ENCODE data around the gene HDLBP.

The HDLBP gene

DNA sequence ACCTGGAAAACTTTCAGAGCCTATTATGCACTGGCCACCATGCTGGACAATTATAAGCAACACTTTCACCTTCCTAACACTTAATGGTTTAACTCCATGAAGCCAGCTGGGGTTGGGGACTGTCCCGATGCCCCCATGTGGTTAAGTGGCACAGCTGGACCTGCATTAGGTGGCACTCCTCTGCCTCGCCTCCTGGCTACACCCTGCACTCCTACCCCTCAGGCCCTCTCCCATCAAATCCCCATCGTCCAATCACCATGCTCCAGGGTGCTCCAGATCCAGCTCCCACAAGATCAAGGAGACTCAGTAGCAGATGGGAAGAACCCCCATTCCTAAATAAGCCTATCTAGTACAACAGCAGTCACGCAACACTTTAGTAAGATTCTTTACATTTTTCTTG, 53.8 kb downstream of the HDLBP start:
- DNase-seq (ENCODE audit: low spot score) (no peak), ATAC-seq (ENCODE audit: low read depth) (no peak)
- Histone ChIP-seq H3K36me3 (ENCODE audit: low read depth) (peaks cover 100% of the 10 kb centered on the region), H3K4me3 (ENCODE audit: severe bottlenecking) (no peak overlapping the region), H3K27ac (ENCODE audit: poor library complexity, severe bottlenecking) (no peak overlapping the region), H3K4me1 (ENCODE audit: insufficient read depth, poor library complexity, severe bottlenecking) (no peaks in the 10 kb centered on the region), H3K27me3 (ENCODE audit: insufficient read depth, poor library complexity, severe bottlenecking) (no peaks in the 10 kb centered on the region), H3K9me3 (ENCODE audit: severe bottlenecking) (no peaks in the 10 kb centered on the region)
- TF ChIP-seq, protein P1, sequence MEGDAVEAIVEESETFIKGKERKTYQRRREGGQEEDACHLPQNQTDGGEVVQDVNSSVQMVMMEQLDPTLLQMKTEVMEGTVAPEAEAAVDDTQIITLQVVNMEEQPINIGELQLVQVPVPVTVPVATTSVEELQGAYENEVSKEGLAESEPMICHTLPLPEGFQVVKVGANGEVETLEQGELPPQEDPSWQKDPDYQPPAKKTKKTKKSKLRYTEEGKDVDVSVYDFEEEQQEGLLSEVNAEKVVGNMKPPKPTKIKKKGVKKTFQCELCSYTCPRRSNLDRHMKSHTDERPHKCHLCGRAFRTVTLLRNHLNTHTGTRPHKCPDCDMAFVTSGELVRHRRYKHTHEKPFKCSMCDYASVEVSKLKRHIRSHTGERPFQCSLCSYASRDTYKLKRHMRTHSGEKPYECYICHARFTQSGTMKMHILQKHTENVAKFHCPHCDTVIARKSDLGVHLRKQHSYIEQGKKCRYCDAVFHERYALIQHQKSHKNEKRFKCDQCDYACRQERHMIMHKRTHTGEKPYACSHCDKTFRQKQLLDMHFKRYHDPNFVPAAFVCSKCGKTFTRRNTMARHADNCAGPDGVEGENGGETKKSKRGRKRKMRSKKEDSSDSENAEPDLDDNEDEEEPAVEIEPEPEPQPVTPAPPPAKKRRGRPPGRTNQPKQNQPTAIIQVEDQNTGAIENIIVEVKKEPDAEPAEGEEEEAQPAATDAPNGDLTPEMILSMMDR (IDR thresholded peaks at IDR 0.05; ENCODE audit: poor library complexity, severe bottlenecking) = no peak

DNA sequence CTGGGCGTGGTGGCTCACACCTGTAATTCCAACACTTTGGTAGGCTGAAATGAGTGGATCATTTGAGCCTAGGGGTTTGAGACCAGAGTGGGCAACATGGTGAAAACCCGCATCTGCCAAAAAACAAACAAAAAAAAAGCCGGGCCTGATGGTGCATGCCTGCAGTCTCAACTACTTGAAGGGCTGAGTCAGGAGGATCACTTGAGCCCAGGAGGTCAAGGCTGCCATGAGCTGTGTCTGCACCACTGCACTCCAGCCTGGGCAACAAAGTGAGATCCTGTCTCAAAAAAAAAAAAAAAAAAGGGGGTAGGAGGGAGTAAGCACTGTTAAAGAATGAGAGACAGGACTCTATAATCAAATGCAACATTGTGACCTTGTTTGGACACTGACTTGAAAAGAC, 54.6 kb downstream of the HDLBP start:
- TF ChIP-seq, protein P1 (IDR thresholded peaks at IDR 0.05; ENCODE audit: poor library complexity, severe bottlenecking) = no peak
- Histone ChIP-seq H3K4me3 (ENCODE audit: severe bottlenecking) (no peak overlapping the region), H3K36me3 (ENCODE audit: low read depth) (peaks cover 100% of the 10 kb centered on the region), H3K4me1 (ENCODE audit: insufficient read depth, poor library complexity, severe bottlenecking) (no peaks in the 10 kb centered on the region), H3K9me3 (ENCODE audit: severe bottlenecking) (no peaks in the 10 kb centered on the region), H3K27me3 (ENCODE audit: insufficient read depth, poor library complexity, severe bottlenecking) (no peaks in the 10 kb centered on the region), H3K27ac (ENCODE audit: poor library complexity, severe bottlenecking) (no peak overlapping the region)
- no peak for ATAC-seq (ENCODE audit: low read depth)
- DNase-seq (ENCODE audit: low spot score) = no peak

DNA sequence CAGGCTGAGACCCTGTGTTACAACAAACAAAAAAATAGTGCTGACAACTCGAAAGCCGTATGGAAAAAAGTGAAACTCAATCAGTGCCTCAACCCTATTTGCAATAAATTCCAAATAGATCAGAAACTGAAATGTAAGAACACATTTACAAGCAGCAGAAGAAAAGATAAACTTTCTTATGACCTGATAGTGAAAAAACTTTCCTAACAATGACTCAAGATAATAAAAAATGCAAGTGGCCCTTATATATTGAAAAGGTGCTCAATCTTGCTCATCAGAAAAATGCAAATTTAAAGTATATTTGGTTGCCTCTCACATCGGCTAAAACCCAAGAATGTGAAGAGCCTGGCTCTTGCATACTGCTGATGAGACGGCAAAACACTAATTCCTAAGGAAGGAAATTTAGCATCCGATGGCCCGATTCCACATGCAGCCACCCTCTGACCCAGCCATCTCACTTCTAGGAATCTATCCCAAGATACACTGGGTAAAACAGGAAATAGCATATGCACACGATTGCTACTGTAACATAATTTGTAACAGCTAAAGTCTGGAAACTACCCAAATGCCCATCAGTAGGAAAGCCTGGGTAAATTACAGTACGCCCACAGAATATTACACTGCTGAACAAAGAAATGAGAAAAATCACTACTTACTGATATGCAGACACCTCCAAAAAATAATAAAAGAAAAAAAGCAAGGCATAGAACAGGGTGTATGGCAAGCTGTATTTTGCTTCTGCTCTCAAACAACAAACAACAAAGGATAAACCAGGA, 56.8 kb downstream of the HDLBP start:
- no peaks in the 10 kb centered on the region for H3K9me3 ChIP-seq (ENCODE audit: severe bottlenecking)
- H3K4me3 ChIP-seq (ENCODE audit: severe bottlenecking) = no peak overlapping the region
- H3K4me1 ChIP-seq (ENCODE audit: insufficient read depth, poor library complexity, severe bottlenecking) = no peaks in the 10 kb centered on the region
- H3K27ac ChIP-seq (ENCODE audit: poor library complexity, severe bottlenecking) = no peak overlapping the region
- TF ChIP-seq, protein P1 (IDR thresholded peaks at IDR 0.05; ENCODE audit: poor library complexity, severe bottlenecking) = no peak
- DNase-seq (ENCODE audit: low spot score) = no peak
- no peak for ATAC-seq (ENCODE audit: low read depth)
- no peaks in the 10 kb centered on the region for H3K27me3 ChIP-seq (ENCODE audit: insufficient read depth, poor library complexity, severe bottlenecking)
- H3K36me3 ChIP-seq (ENCODE audit: low read depth) = peaks cover 100% of the 10 kb centered on the region

DNA sequence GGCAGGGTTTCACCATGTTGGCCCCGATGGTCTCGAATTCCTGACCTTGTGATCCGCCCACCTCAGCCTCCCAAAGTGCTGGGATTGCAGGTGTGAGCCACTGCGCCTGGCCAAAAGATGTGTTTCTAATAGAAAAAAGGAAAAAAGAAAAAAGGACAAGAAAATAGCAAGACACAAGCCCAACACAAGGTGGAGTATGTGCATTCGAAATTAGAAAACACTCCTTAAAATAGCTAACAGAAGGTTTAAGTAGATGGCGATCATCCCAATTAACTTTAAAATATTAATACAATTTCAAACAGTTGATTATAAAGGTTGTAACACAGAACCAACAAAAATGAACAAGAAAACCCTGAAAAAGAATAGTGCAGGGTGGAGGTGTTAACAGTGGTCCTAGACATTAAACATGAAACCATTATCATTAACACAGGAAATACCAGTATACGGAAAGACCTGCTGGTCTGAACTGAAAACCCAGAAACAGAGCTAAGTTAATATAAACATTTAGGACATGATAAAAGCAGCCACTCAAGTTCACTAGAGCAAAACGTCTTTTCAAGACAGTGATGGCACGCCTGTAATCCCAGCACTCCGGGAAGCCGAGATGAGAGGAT, 57.9 kb downstream of the HDLBP start:
- ATAC-seq (ENCODE audit: low read depth) (no peak), DNase-seq (ENCODE audit: low spot score) (no peak)
- TF ChIP-seq, protein P1 (IDR thresholded peaks at IDR 0.05; ENCODE audit: poor library complexity, severe bottlenecking) = no peak
- Histone ChIP-seq H3K27ac (ENCODE audit: poor library complexity, severe bottlenecking) (no peak overlapping the region), H3K4me1 (ENCODE audit: insufficient read depth, poor library complexity, severe bottlenecking) (no peaks in the 10 kb centered on the region), H3K27me3 (ENCODE audit: insufficient read depth, poor library complexity, severe bottlenecking) (no peaks in the 10 kb centered on the region), H3K36me3 (ENCODE audit: low read depth) (peaks cover 100% of the 10 kb centered on the region), H3K4me3 (ENCODE audit: severe bottlenecking) (no peak overlapping the region), H3K9me3 (ENCODE audit: severe bottlenecking) (no peaks in the 10 kb centered on the region)

DNA sequence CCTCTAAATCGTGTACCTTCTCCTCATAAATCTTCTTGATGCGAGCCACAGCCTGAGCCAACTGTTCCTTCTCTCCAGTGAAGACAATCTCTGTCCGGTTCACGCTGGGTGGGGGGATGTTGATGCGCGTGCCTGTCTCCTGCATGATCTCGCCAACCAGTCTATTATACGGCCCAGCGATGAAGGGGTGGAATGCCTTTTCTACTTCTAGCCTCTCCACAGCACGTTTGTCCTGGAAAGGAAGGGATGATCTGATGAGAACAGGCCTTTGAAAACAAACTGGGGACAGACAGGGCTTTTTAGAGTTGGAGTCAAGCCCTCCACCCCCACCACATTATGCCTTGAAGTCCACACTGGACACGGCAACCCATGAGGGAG, 59.3 kb downstream of the HDLBP start:
- Histone ChIP-seq H3K4me3 (ENCODE audit: severe bottlenecking) (no peak overlapping the region), H3K27me3 (ENCODE audit: insufficient read depth, poor library complexity, severe bottlenecking) (no peaks in the 10 kb centered on the region), H3K4me1 (ENCODE audit: insufficient read depth, poor library complexity, severe bottlenecking) (no peaks in the 10 kb centered on the region), H3K27ac (ENCODE audit: poor library complexity, severe bottlenecking) (no peak overlapping the region), H3K36me3 (ENCODE audit: low read depth) (peaks cover 100% of the 10 kb centered on the region), H3K9me3 (ENCODE audit: severe bottlenecking) (no peaks in the 10 kb centered on the region)
- ATAC-seq (ENCODE audit: low read depth) (no peak), DNase-seq (ENCODE audit: low spot score) (no peak)
- TF ChIP-seq, protein P1 (IDR thresholded peaks at IDR 0.05; ENCODE audit: poor library complexity, severe bottlenecking) = no peak

Measured in RWPE2 (cell line).